ENCODE results near the gene C3orf80.
"Not testable (repeated sequence)": the region's sequence is repeated elsewhere in the genome, so short reads cannot be mapped to it uniquely, and the experiment has no call there.

C3orf80 gene

GRCh38 chr3:160195106-160195505, 30.1 kb upstream of the C3orf80 start:
- H3K9me3 Mint-ChIP-seq: no peaks in the 10 kb centered on the region

GRCh38 chr3:160196511-160197104, 28.6 kb upstream of the C3orf80 start:
- Mint-ChIP-seq H3K27ac (no peak overlapping the region), H3K9me3 (no peaks in the 10 kb centered on the region), H3K4me1 (ENCODE audit: low read depth) (no peaks in the 10 kb centered on the region), H3K4me3 (no peak overlapping the region), H3K27me3 (no peaks in the 10 kb centered on the region), H3K36me3 (ENCODE audit: low read depth) (no peaks in the 10 kb centered on the region)
- intact Hi-C loops (cut with micrococcal nuclease): no loop called here

More at GRCh38 chr3:160195106-160195505, 30.1 kb upstream of the C3orf80 start:
- H3K4me3 Mint-ChIP-seq: no peak overlapping the region
- H3K36me3 Mint-ChIP-seq (ENCODE audit: low read depth): no peaks in the 10 kb centered on the region
- no peak overlapping the region for H3K27ac Mint-ChIP-seq
- H3K27me3 Mint-ChIP-seq: no peaks in the 10 kb centered on the region
- intact Hi-C loops (cut with micrococcal nuclease): no loop called here
- H3K4me1 Mint-ChIP-seq (ENCODE audit: low read depth): peaks cover 9% of the 10 kb centered on the region

- Mint-ChIP-seq H3K4me3 (no peak overlapping the region), H3K4me1 (ENCODE audit: low read depth) (no peaks in the 10 kb centered on the region), H3K27me3 (no peaks in the 10 kb centered on the region), H3K9me3 (peaks cover 15% of the 10 kb centered on the region), H3K36me3 (ENCODE audit: low read depth) (peaks cover 7% of the 10 kb centered on the region), H3K27ac (no peak overlapping the region)
- intact Hi-C loops (cut with micrococcal nuclease): no loop called here
These were observed 26.1 kb upstream of the C3orf80 start for GRCh38 chr3:160199108-160199507.

- Mint-ChIP-seq H3K4me1 (ENCODE audit: low read depth) (no peaks in the 10 kb centered on the region), H3K27me3 (no peaks in the 10 kb centered on the region), H3K36me3 (ENCODE audit: low read depth) (peaks cover 7% of the 10 kb centered on the region), H3K4me3 (no peak overlapping the region), H3K27ac (no peak overlapping the region), H3K9me3 (peaks cover 26% of the 10 kb centered on the region)
- intact Hi-C loops (cut with micrococcal nuclease): no loop called here
These were observed 24.9 kb upstream of the C3orf80 start for GRCh38 chr3:160200353-160200752.

- intact Hi-C loops (cut with micrococcal nuclease); H3K36me3 Mint-ChIP-seq (ENCODE audit: low read depth); H3K27me3 Mint-ChIP-seq; H3K4me3 Mint-ChIP-seq; H3K4me1 Mint-ChIP-seq (ENCODE audit: low read depth): not testable (repeated sequence)
- Mint-ChIP-seq H3K9me3 (peaks cover 40% of the 10 kb centered on the region), H3K27ac (peak overlapping the region; percentile 25)
These were observed 20.7 kb upstream of the C3orf80 start for GRCh38 chr3:160204396-160205011.

GRCh38 chr3:160205606-160206005, 19.6 kb upstream of the C3orf80 start:
- peaks cover 2% of the 10 kb centered on the region for H3K27me3 Mint-ChIP-seq
- peaks cover 40% of the 10 kb centered on the region for H3K9me3 Mint-ChIP-seq
- H3K27ac Mint-ChIP-seq: no peak overlapping the region
- H3K36me3 Mint-ChIP-seq (ENCODE audit: low read depth): peaks cover 7% of the 10 kb centered on the region
- no peak overlapping the region for H3K4me3 Mint-ChIP-seq
- intact Hi-C loops (cut with micrococcal nuclease): no loop called here
- peaks cover 8% of the 10 kb centered on the region for H3K4me1 Mint-ChIP-seq (ENCODE audit: low read depth)

GRCh38 chr3:160210341-160210740, 14.9 kb upstream of the C3orf80 start:
- intact Hi-C loops (cut with micrococcal nuclease): loop anchor here (10.0 kb wide), 1 partner anchor 176 kb away; no protein-coding TSS in a partner anchor
- H3K4me1 Mint-ChIP-seq (ENCODE audit: low read depth): peaks cover 13% of the 10 kb centered on the region
- H3K27me3 Mint-ChIP-seq: peaks cover 2% of the 10 kb centered on the region
- no peak overlapping the region for H3K4me3 Mint-ChIP-seq
- H3K27ac Mint-ChIP-seq: no peak overlapping the region
- peaks cover 15% of the 10 kb centered on the region for H3K9me3 Mint-ChIP-seq
- H3K36me3 Mint-ChIP-seq (ENCODE audit: low read depth): no peaks in the 10 kb centered on the region

- H3K4me3 Mint-ChIP-seq: no peak overlapping the region
- peaks cover 13% of the 10 kb centered on the region for H3K4me1 Mint-ChIP-seq (ENCODE audit: low read depth)
- no peak overlapping the region for H3K27ac Mint-ChIP-seq
- H3K36me3 Mint-ChIP-seq (ENCODE audit: low read depth): no peaks in the 10 kb centered on the region
- intact Hi-C loops (cut with micrococcal nuclease): loop anchor here (10.0 kb wide), 1 partner anchor 176 kb away; no protein-coding TSS in a partner anchor
- peaks cover 11% of the 10 kb centered on the region for H3K9me3 Mint-ChIP-seq
- H3K27me3 Mint-ChIP-seq: peaks cover 2% of the 10 kb centered on the region
These were observed 14.4 kb upstream of the C3orf80 start for GRCh38 chr3:160210799-160211221.

GRCh38 chr3:160213191-160213590, 12.0 kb upstream of the C3orf80 start:
- Mint-ChIP-seq H3K4me3 (no peak overlapping the region), H3K27me3 (no peaks in the 10 kb centered on the region), H3K9me3 (no peaks in the 10 kb centered on the region), H3K4me1 (ENCODE audit: low read depth) (peaks cover 13% of the 10 kb centered on the region), H3K36me3 (ENCODE audit: low read depth) (no peaks in the 10 kb centered on the region), H3K27ac (no peak overlapping the region)
- intact Hi-C loops (cut with micrococcal nuclease): loop anchor here (10.0 kb wide), 1 partner anchor 178 kb away; no protein-coding TSS in a partner anchor

GRCh38 chr3:160217675-160218074, 7.5 kb upstream of the C3orf80 start:
- Mint-ChIP-seq H3K9me3 (no peaks in the 10 kb centered on the region), H3K27ac (no peak overlapping the region)
- intact Hi-C loops (cut with micrococcal nuclease): loop anchor here (10.0 kb wide), 1 partner anchor 183 kb away; no protein-coding TSS in a partner anchor

GRCh38 chr3:160218136-160218535, 7.1 kb upstream of the C3orf80 start:
- Mint-ChIP-seq H3K27me3 (peaks cover 15% of the 10 kb centered on the region), H3K4me1 (ENCODE audit: low read depth) (no peaks in the 10 kb centered on the region), H3K27ac (no peak overlapping the region), H3K9me3 (no peaks in the 10 kb centered on the region), H3K36me3 (ENCODE audit: low read depth) (no peaks in the 10 kb centered on the region), H3K4me3 (no peak overlapping the region)
- intact Hi-C loops (cut with micrococcal nuclease): loop anchor here (10.0 kb wide), 1 partner anchor 183 kb away; no protein-coding TSS in a partner anchor

More at GRCh38 chr3:160217675-160218074, 7.5 kb upstream of the C3orf80 start:
- H3K36me3 Mint-ChIP-seq (ENCODE audit: low read depth): no peaks in the 10 kb centered on the region
- no peaks in the 10 kb centered on the region for H3K4me1 Mint-ChIP-seq (ENCODE audit: low read depth)
- H3K4me3 Mint-ChIP-seq: no peak overlapping the region
- H3K27me3 Mint-ChIP-seq: peaks cover 10% of the 10 kb centered on the region

GRCh38 chr3:160220038-160220437, 5.2 kb upstream of the C3orf80 start:
- H3K27ac Mint-ChIP-seq: no peak overlapping the region
- no peaks in the 10 kb centered on the region for H3K9me3 Mint-ChIP-seq
- peaks cover 32% of the 10 kb centered on the region for H3K27me3 Mint-ChIP-seq
- H3K4me3 Mint-ChIP-seq: no peak overlapping the region
- H3K36me3 Mint-ChIP-seq (ENCODE audit: low read depth): no peaks in the 10 kb centered on the region
- intact Hi-C loops (cut with micrococcal nuclease): no loop called here
- peaks cover 10% of the 10 kb centered on the region for H3K4me1 Mint-ChIP-seq (ENCODE audit: low read depth)

GRCh38 chr3:160221019-160221418, 4.2 kb upstream of the C3orf80 start:
- Mint-ChIP-seq H3K36me3 (ENCODE audit: low read depth) (no peaks in the 10 kb centered on the region), H3K9me3 (no peaks in the 10 kb centered on the region), H3K4me1 (ENCODE audit: low read depth) (peaks cover 12% of the 10 kb centered on the region), H3K27me3 (peaks cover 37% of the 10 kb centered on the region), H3K4me3 (no peak overlapping the region), H3K27ac (no peak overlapping the region)
- intact Hi-C loops (cut with micrococcal nuclease): no loop called here

- Mint-ChIP-seq H3K9me3 (no peaks in the 10 kb centered on the region), H3K27me3 (peaks cover 47% of the 10 kb centered on the region), H3K4me3 (no peak overlapping the region), H3K27ac (no peak overlapping the region), H3K36me3 (ENCODE audit: low read depth) (no peaks in the 10 kb centered on the region), H3K4me1 (ENCODE audit: low read depth) (peaks cover 19% of the 10 kb centered on the region)
- intact Hi-C loops (cut with micrococcal nuclease): no loop called here
These were observed 966 bp upstream of the C3orf80 start for GRCh38 chr3:160224256-160224655.

Measured in dendritic cell treated with granulocyte-macrophage colony-stimulating factor and Interleukin-4, amounts not matched to agents 40 ng/mL and 50 ng/mL, for 4 days (primary cell).